Epithelial cell of proximal tubule (primary cell): ENCODE data around the gene AQP6. TPM values are rescaled to one million over a fixed set of nuclear protein-coding genes. Genes with fewer than 3 reads are reported as not detected.

ENCODE experiments used
- DNase-seq: peaks from one replicate; pipeline ENCODE4 v3.0.0-alpha.2; 2011; ENCODE audit warnings: low read depth
- H3K4me3 ChIP-seq: 2 replicates; pipeline ENCODE4 v1.5.1; 2011; ENCODE audit warnings: low read depth, mild to moderate bottlenecking, low read length
- CTCF ChIP-seq: conservative IDR thresholded peaks from 2 replicates; pipeline ENCODE4 v1.5.1; 2012; ENCODE audit warnings: low read depth, mild to moderate bottlenecking, low read length
- total RNA-seq: library from RNA; depleted of rRNA; stranded (reverse); fragments of >200 nt; gene quantifications from 2 replicates; pipeline ENCODE4 v1.2.3, GENCODE V29; 2015

The AQP6 gene
- total RNA-seq, 1 donor from 2014 or later, result not detected

DNA sequence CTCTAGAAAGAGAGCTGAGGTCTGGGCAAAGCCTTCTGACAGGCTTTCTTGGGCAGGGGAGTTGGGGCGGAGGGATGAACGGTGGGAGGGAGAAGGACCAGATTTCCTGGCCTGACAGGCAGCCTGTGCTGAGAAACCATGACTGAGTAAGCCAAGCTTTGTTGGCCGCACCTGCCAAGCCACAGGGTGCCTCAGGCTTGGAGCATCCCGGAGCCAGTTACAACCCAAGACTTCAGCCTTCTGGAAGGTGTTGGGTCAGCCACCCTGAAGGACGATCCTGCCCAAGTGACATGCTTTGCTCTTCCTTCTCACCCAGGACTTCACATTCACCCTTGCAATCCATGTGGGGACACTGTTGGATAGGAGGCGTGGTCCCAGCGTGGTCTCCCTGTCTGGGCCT, 43.2 kb upstream of the AQP6 start:
- no peak overlapping the region for H3K4me3 ChIP-seq
- no peak for TF ChIP-seq CTCF
- DNase-seq, result no peak

DNA sequence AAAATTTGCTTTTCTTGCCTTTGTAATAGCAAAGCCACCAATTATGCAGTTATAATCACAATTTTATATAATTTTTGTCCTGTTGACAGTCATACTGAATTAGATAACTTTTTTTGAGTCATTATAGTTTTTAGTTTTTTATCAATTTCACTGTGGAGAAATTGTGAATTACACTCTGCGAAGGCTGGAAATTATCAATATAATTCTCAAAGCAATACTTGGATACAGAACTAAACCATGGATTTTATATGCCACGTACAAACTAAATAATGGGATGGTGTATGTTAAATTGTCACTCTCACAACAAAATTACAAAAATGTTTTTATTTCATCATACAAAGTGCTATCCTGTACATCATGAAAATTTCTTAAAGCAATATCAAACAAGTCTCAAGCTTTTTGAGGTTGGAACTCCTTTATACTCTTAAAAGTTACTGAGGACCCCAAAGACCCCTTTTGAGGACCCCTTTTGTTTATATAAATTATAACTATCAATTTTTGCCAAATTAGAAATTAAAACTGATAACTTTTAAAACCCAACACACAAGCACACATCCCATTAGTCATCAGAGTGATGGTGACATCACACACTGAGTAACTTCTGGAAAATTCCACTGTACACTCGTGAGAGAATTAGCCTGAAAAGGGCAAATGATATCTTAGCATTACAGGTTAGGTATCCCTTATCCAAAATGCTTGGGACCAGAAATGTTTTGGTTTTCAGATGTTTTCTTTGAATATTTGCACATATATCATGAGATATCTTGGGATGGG, 42.0 kb upstream of the AQP6 start:
- H3K4me3 ChIP-seq, result no peak overlapping the region
- peak; percentile 31 for DNase-seq
- no peak for TF ChIP-seq CTCF

GRCh38 chr12:49932023-49932422, 40.7 kb upstream of the AQP6 start:
- DNase-seq, result no peak
- H3K4me3 ChIP-seq, result no peak overlapping the region
- no peak for TF ChIP-seq CTCF

DNA sequence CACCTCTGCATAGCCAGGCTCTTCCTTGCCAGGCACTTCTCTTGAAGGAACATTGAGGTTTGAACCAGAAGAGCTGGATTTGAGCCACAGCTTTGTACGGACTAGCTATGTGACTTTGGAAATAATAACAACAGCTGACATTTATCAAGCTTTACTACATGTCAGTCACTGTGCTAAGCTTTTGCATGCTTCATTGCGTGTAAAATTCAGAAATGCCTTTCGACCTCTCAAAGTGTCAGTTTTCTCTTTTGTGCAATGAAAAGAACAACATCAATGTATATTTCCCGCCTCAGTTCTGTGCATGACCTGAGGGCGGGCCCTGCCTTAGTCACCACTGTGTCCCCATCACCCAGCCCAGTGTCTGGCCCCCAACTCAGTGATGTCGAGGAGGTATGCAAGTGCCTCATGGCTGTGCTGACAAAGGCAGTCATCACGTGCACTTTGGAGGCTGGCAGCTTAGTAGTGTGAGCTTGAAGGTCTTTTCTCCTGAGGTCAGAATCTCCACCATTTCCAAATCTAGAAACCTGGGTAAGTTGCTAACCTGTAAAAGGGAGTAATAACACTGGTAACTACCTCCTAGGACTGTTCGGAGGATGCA, 40.1 kb upstream of the AQP6 start:
- no peak for DNase-seq
- no peak overlapping the region for H3K4me3 ChIP-seq
- no peak for TF ChIP-seq CTCF

DNA sequence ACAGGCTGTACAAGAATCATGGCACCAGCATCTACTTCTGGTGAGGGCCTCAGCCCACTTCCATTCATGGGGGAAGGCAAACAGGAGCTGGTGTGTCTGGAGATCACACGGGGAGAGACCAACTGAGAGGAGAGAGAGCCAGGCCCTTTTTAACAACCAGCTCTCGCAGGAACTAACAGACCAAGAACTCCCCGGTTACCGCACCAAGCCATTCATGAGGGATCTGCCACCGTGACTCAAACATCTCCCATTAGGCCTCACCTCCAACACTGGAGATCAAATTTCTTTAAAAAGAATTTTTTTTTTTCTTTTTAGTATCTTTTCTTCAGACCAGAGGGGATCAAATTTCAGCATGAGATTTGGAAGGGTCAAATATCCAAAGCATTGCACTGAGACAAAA, 39.0 kb upstream of the AQP6 start:
- DNase-seq, result no peak
- TF ChIP-seq CTCF, result no peak
- H3K4me3 ChIP-seq, result no peak overlapping the region

DNA sequence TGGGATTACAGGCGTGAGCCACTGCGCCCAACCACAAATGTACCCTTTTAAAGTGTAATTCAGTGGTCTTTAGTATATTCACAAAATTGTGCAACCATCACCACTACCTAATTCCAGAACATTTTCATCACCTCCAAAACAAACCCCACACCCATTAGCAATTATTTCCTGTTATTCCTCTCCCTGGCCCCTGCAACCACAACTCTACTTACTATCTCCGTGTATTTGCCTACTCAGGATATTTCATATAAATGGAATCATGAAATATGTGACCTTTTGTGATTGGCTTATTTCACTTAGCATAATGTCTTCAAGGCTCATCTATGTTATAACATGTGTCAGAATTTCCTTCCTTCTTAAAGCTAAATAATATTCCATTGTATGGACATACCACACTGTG, 38.2 kb upstream of the AQP6 start:
- DNase-seq, result no peak
- no peak overlapping the region for H3K4me3 ChIP-seq
- no peak for TF ChIP-seq CTCF

GRCh38 chr12:49936925-49937324, 35.8 kb upstream of the AQP6 start:
- no peak for TF ChIP-seq CTCF
- H3K4me3 ChIP-seq, result no peak overlapping the region
- DNase-seq, result no peak
